Measurements from ENCODE around the gene ACTL8. TPM values are rescaled to one million over a fixed set of nuclear protein-coding genes. Genes with fewer than 3 reads are reported as not detected.

Gene ACTL8
- total RNA-seq, 1 donor from 2014 or later: not detected

DNA sequence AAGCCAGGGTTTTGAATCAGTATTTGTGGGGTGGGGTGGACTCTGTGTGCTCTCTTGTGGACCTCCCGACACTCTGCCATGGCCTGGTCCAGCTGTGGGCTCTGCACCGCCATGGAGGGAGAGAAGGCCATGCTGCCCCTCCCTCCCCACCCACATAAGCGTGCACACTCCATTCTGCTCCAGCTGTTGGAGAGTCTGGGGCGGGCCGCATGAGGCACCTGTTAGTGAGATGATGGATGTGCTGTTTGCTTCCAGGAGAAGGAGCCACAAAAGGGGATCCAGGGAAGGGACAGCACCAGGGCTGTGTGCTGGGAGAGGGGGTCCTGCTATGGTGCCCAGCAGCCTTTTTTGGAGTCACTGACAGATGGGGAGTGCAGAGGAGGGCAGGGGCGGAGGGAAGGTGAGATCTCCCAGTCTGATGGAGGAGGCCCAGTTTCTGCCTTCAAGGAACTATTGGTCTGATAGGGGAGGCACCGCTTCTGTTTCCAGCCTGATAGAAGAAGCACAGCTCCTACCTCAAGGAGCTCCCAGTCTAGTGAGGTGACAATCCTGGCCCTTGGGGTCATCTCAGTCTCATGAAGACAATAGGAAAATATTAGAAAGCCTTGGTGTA is 101.5 kb downstream of the ACTL8 start:
- FAIRE-seq: no peak
- no peaks in the 10 kb centered on the region for H3K36me3 ChIP-seq (ENCODE audit: control insufficient read depth, insufficient read depth, low read length)
- no peaks in the 10 kb centered on the region for H3K27me3 ChIP-seq (ENCODE audit: control insufficient read depth, insufficient read depth, low read length)
- H3K4me3 ChIP-seq (ENCODE audit: low read depth, low read length): no peak overlapping the region
- TF ChIP-seq, protein P1, sequence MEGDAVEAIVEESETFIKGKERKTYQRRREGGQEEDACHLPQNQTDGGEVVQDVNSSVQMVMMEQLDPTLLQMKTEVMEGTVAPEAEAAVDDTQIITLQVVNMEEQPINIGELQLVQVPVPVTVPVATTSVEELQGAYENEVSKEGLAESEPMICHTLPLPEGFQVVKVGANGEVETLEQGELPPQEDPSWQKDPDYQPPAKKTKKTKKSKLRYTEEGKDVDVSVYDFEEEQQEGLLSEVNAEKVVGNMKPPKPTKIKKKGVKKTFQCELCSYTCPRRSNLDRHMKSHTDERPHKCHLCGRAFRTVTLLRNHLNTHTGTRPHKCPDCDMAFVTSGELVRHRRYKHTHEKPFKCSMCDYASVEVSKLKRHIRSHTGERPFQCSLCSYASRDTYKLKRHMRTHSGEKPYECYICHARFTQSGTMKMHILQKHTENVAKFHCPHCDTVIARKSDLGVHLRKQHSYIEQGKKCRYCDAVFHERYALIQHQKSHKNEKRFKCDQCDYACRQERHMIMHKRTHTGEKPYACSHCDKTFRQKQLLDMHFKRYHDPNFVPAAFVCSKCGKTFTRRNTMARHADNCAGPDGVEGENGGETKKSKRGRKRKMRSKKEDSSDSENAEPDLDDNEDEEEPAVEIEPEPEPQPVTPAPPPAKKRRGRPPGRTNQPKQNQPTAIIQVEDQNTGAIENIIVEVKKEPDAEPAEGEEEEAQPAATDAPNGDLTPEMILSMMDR (IDR thresholded peaks at IDR 0.05; ENCODE audit: insufficient read depth, low read length, severe bottlenecking): no peak
- DNase-seq (ENCODE audit: low read depth): no peak

DNA sequence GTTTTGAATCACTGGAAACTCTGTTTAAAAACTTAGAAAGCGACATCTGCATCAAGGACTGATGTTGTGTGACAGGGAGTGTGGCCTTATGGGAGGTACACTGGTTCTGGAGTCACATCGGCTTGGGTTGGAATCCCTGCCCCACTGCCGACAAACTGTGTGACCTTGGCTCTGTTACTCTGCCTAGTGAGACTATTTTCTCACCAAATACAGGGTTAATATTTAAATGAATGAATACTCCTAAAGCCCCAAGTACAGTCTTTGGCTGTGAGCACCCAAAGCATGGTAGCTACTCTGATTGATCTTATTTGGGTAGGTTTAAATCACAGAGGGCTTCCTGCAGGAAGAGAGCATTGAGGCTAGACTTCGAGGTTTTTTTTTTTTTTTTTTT is 102.0 kb downstream of the ACTL8 start:
- DNase-seq (ENCODE audit: low read depth) (no peak), FAIRE-seq (no peak)

DNA sequence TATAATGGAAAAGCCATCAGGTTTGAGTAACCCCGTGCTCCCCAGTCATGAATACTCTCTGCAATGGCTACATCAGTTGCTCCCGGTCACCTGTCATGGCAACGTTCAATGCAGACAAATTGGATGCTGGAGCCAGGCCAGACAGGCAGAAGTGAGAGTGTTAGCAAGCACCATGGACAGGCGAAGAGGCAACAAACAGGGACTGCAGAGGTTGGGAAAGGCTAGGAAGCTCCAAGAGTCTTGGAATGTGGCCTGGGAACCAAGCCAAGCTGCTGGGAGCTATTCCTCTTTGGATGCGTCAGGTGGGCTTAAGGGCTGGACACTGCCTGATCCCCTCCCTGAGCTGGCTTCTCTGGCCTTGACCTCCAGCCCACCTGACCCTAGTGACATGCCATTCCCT is 102.9 kb downstream of the ACTL8 start:
- no peaks in the 10 kb centered on the region for H3K27me3 ChIP-seq (ENCODE audit: control insufficient read depth, insufficient read depth, low read length)
- DNase-seq (ENCODE audit: low read depth) (no peak), FAIRE-seq (no peak)

More for the DNA sequence above, 102.0 kb downstream of the ACTL8 start:
- Histone ChIP-seq H3K27me3 (ENCODE audit: control insufficient read depth, insufficient read depth, low read length) (no peaks in the 10 kb centered on the region), H3K4me3 (ENCODE audit: low read depth, low read length) (no peak overlapping the region), H3K36me3 (ENCODE audit: control insufficient read depth, insufficient read depth, low read length) (no peaks in the 10 kb centered on the region)
- TF ChIP-seq, protein P1 (IDR thresholded peaks at IDR 0.05; ENCODE audit: insufficient read depth, low read length, severe bottlenecking): no peak

DNA sequence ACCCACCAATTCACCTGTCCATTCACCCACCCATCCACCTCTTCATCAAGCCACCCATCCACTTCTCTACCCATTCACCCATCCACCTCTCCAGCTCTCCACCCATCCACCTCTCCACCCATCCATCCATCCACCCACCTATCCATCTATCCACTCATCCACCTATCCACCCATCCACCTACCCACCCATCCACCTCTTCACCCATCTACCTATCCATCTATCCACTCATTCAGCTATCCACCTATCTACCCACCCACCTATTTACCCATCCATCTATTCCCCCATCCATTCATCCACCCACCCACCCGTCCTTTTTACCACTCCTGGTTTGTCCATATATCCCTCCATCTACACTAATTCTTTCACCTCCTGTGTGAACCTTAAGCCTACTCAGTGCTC is 105.7 kb downstream of the ACTL8 start:
- TF ChIP-seq, protein P1 (IDR thresholded peaks at IDR 0.05; ENCODE audit: insufficient read depth, low read length, severe bottlenecking): no peak
- DNase-seq (ENCODE audit: low read depth) (no peak), FAIRE-seq (no peak)
- Histone ChIP-seq H3K4me3 (ENCODE audit: low read depth, low read length) (no peak overlapping the region), H3K36me3 (ENCODE audit: control insufficient read depth, insufficient read depth, low read length) (no peaks in the 10 kb centered on the region), H3K27me3 (ENCODE audit: control insufficient read depth, insufficient read depth, low read length) (no peaks in the 10 kb centered on the region)

More for the DNA sequence above, 102.9 kb downstream of the ACTL8 start:
- TF ChIP-seq, protein P1 (IDR thresholded peaks at IDR 0.05; ENCODE audit: insufficient read depth, low read length, severe bottlenecking): no peak
- no peaks in the 10 kb centered on the region for H3K36me3 ChIP-seq (ENCODE audit: control insufficient read depth, insufficient read depth, low read length)
- no peak overlapping the region for H3K4me3 ChIP-seq (ENCODE audit: low read depth, low read length)

DNA sequence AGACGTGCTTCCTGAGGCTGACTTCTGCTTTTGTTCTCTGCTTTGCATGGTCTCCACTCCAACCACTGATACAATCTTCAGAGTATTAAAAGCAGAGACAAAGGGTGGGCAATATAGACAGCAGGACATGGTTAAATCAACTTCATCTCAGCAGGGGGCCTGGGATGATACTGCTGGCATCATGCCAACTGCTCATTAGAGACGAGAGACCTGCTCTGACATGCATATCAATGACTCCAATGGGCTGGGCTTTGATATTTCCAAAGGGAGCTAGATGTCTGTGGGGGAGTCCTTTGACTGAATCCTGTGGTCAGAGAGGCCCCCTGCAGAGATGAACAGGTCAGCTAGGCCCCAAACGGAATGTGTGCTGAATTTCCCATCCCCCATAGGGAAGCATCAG is 106.6 kb downstream of the ACTL8 start:
- Histone ChIP-seq H3K36me3 (ENCODE audit: control insufficient read depth, insufficient read depth, low read length) (no peaks in the 10 kb centered on the region), H3K27me3 (ENCODE audit: control insufficient read depth, insufficient read depth, low read length) (no peaks in the 10 kb centered on the region), H3K4me3 (ENCODE audit: low read depth, low read length) (no peak overlapping the region)
- DNase-seq (ENCODE audit: low read depth) (no peak), FAIRE-seq (no peak)
- TF ChIP-seq, protein P1 (IDR thresholded peaks at IDR 0.05; ENCODE audit: insufficient read depth, low read length, severe bottlenecking): no peak

DNA sequence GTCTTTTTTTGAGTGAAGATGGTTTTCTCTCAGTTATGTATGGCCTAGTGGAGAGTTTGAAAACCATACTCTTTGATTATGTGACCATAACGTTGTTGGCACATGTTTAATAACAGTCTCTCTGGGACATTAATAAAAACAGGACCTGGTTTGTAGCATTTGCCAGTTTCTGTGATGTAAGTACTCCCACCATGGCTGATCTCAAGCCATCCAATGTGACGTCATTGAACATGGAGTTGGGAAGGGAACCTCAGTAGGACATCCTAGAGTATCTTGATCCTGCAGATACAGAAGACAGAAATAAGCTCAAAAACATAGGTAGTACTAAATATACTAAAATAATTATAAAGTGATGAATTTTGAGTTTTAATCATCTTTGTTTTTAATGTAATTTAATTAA is 107.0 kb downstream of the ACTL8 start:
- FAIRE-seq: no peak

More for the DNA sequence above, 107.0 kb downstream of the ACTL8 start:
- H3K4me3 ChIP-seq (ENCODE audit: low read depth, low read length): no peak overlapping the region
- H3K27me3 ChIP-seq (ENCODE audit: control insufficient read depth, insufficient read depth, low read length): no peaks in the 10 kb centered on the region
- no peak for DNase-seq (ENCODE audit: low read depth)
- TF ChIP-seq, protein P1 (IDR thresholded peaks at IDR 0.05; ENCODE audit: insufficient read depth, low read length, severe bottlenecking): no peak
- H3K36me3 ChIP-seq (ENCODE audit: control insufficient read depth, insufficient read depth, low read length): no peaks in the 10 kb centered on the region

Measured in bronchial epithelial cell (primary cell).